Skin of body (tissue), 2 donors: ENCODE results near the gene AFF2. TPM values are rescaled to one million over a fixed set of nuclear protein-coding genes. Genes with fewer than 3 reads are reported as not detected.
"Not testable (repeated sequence)": the region's sequence is repeated elsewhere in the genome, so short reads cannot be mapped to it uniquely, and the experiment has no call there.

Experiments
- DNase-seq: peaks from one replicate; lab custom pipeline; 2025; lab: John Stamatoyannopoulos, UW
- total RNA-seq: library from RNA; depleted of rRNA; stranded (reverse); fragments of >200 nt; gene quantifications from one replicate; pipeline ENCODE4 v1.2.3, GENCODE V29; 2014

Gene AFF2
- total RNA-seq, 1 donor from 2014 or later: 5.9 TPM

- DNase-seq: no peak
These were observed 325.3 kb downstream of the AFF2 start for GRCh38 chrX:148825696-148826095.

GRCh38 chrX:148836741-148837140, 336.3 kb downstream of the AFF2 start:
- no peak for DNase-seq

DNA sequence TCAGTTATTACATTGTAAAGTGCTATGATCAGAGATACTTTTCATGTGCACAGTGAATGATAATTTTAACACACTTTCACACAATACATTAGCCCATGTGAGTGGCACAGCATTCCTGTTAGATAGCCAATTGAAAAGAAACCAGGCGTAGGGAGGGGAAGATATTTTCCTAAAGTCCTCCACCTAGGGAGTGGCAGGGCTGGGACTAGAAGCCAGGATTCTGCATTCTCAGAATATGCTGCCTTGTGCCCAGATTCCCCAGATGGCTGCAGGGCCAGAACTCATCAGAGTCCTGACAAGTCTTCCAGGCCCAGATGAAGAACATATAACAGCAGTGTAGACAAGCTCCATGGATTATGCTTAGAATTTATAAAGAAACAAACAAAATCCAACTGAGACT, 350.2 kb downstream of the AFF2 start:
- no peak for DNase-seq

DNA sequence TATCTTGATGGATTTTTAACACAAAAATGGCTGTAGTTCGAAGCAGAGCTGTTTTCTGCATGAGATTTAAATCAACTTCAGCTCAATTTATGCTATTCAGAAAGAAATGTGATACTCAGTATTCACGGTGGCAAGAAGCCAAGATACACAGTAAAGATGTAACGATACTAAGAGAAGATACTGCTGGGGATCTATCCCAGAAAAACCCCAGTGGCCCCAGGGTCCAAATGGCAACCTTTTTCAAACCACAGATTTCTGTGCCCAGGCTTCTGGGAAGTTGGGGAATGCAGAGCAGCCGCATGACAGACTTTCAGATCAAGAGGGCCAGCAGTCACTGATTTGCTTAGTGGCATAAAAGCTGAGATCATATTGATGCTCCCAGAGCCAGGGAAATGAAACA, 353.9 kb downstream of the AFF2 start:
- DNase-seq: peak; percentile 30

- no peak for DNase-seq
These were observed 356.1 kb downstream of the AFF2 start for GRCh38 chrX:148856505-148856904.

DNA sequence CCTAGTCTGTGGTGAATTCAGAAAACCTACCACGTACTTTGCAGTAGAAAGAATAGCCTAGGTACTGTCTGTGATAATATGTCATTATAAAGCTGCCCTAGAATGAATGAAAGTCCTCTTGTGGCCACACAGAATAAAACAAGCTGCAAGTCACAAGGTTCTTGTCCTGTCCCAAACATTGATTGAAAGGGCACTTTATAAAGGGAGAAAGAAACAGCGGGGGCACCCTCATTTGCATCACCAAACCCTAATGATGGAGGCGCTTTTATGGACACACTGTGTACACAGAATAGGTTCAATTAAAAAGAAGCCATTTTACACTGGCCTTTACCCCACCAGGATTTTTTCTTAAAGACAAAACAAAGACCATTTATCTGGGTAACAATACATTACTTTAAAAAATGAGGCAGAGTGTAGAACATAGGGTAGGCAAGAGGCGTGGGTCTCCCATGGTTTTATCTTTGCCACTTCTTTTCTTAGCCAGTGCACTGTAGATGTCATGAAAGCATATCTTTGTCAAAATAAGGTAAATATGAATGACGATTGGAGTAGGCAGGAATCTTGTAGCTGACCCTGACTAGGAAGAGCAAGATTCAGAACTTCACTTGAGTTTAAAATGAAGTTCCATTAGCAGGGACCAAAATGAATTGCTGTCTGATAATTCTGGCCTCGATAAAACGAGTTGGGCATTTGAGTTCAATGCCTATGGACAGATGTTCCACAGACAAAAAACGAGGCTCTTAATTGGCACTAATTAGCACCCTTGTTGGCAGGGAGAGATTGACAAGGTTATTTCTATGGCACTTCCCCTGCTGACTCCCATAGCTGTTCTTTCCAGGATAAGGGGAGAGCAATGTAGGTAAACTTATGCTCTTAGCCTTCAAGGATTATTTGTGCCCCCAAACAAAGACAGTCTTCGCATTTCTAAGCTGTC, 365.1 kb downstream of the AFF2 start:
- no peak for DNase-seq

GRCh38 chrX:148867596-148867995, 367.2 kb downstream of the AFF2 start:
- DNase-seq: no peak

DNA sequence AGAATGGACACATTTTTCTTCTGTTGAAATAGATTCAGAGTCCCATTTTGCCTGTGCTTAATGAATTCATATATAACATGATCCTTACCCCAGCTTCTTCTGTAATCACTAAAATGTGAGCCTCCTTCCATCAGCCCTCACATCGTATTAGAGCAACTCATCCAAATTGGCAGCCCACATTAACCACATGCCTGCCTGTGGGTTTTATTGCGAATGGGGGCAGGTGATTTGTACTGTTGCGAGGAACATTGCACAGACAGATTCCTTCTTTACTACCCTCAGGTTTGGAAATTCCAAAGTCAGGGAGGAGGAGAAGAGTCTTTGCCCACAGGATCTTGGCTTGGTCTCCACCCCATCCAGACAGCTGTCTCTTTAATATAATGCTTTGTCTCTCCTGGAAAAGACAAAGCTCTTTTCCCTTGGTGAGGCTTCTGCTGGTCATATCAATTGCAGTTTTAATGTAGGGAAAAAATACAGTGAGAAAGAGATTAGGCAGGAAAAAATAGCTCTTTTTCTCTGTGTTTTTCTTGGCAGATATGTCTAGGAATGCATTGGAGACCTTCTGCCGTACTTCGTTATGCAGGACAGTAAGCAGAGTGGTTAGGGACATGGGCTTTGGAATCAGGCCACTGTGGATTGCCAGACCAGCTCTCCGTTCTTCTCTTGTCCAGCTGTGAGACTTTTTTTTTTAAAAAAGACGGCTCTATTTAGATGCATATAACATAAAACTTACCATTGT, 371.2 kb downstream of the AFF2 start:
- DNase-seq: peak; percentile 6

GRCh38 chrX:148872161-148872535, 371.7 kb downstream of the AFF2 start:
- peak; percentile 2 for DNase-seq

- DNase-seq: no peak
These were observed 372.5 kb downstream of the AFF2 start for GRCh38 chrX:148872881-148873280.

- peak; percentile 22 for DNase-seq
These were observed 374.3 kb downstream of the AFF2 start for GRCh38 chrX:148874636-148875246.

DNA sequence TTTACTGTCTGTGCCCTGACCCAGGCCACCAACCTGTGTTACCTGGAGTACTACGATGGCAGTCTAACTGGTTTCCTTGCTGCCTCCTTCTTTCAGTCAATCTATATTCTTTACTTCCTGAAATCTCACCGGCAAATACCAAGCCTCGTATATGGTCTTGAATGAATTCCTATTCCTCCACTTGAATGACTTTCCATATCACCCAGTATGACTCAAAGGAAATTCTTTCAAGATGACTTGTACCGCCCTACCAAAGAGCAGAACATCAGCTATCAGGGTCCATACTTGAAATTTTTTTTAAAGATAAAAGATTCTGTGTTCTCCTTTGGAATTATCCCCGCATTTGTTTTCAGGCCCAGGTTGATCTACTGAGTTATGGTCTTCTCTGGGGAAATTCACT, 378.0 kb downstream of the AFF2 start:
- no peak for DNase-seq

DNA sequence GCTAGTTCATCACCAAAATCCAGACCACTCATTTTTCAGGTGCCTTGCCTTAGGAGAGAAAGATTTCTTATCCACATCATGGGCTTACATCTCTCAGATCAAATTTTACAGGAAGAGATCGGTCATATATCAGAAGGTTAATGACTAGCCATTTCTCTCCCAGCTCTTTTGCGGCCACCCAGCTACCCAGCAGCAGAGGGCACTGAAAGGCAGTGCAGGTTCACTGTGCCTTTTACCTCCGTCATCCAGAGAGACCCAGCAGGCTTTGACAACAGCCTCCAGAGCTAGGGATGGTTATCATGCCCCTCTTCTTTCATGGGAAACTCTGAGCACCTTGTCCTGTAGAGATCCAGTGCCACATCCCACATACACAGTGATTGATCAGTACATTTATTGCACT, 384.8 kb downstream of the AFF2 start:
- no peak for DNase-seq

DNA sequence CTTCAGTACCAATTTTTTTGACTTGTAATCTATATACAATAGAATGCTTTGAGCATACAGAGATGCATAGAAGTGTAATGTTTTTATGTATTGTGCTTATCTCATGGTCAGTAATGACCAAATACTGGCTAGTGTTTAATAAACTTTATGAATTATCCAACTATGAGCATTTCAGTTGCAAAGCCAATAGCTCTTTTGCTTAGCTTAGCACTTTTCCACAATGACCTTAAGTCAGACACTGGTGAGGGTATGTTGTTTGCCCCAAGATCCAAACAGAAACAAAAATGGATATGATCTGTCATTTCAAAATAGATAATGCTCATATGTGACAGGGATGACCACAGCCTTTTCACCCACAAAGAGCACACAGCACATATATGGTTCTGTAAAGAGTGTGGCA, 393.0 kb downstream of the AFF2 start:
- no peak for DNase-seq

GRCh38 chrX:148902581-148902980, 402.2 kb downstream of the AFF2 start:
- no peak for DNase-seq

DNA sequence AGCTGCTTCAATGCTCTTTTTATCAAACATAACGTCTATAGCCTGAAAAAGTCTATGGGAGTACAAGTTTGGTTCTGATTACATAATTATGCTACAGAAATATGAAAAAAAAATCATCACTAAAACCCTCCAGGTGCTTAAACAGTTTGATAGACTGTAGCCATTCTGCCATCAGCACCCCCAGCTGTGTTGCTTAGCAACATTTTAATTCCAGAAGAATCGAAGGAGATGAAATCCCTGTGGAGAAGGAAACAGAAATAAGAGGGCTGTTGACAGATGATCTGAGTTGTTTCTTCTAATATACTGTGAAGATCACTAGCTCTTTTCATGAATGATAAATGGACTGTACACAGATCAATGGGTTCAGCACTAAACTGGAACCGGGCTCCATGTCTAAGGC, 402.8 kb downstream of the AFF2 start:
- DNase-seq: no peak

- no peak for DNase-seq
These were observed 404.1 kb downstream of the AFF2 start for GRCh38 chrX:148904421-148905111.

DNA sequence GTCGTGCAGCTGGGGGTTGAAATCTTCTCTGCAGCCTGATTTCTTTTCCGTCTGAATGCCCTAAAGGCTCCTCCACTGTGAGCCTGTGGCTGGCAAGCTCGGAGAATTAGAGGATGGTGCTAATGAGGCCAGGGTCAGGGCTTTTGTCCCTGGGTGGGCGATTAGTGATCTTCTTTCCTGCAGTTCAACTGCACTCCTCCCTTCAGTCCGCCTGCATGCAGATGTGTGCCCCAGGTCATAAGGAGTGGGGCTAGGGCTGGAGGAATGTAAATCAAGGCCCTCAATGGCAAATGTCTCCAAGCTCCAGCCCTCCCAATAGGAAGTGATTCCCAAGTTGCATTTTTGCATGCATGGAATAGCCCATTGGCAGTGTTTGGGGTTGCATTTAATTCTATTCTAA, 405.0 kb downstream of the AFF2 start:
- no peak for DNase-seq

GRCh38 chrX:148906628-148907027, 406.2 kb downstream of the AFF2 start:
- not testable (repeated sequence) for DNase-seq

GRCh38 chrX:148909758-148910157, 409.3 kb downstream of the AFF2 start:
- DNase-seq: no peak

GRCh38 chrX:148913971-148914370, 413.6 kb downstream of the AFF2 start:
- DNase-seq: no peak

- no peak for DNase-seq
These were observed 414.4 kb downstream of the AFF2 start for GRCh38 chrX:148914783-148915182.
